COLO829 (cell line): ENCODE results near the gene CYP21A2.
A peak's percentile ranks its signal among the peaks of the same experiment; 100 is the strongest.
"Not testable (repeated sequence)": the region's sequence is repeated elsewhere in the genome, so short reads cannot be mapped to it uniquely, and the experiment has no call there.

Experiments used
- DNase-seq: peaks from one replicate; pipeline ENCODE4 v3.0.0; 2012; ENCODE audit warnings: low spot score

CYP21A2 gene

GRCh38 chr6:32035283-32036013 is 2.8 kb upstream of the CYP21A2 start:
- DNase-seq = not testable (repeated sequence)

DNA sequence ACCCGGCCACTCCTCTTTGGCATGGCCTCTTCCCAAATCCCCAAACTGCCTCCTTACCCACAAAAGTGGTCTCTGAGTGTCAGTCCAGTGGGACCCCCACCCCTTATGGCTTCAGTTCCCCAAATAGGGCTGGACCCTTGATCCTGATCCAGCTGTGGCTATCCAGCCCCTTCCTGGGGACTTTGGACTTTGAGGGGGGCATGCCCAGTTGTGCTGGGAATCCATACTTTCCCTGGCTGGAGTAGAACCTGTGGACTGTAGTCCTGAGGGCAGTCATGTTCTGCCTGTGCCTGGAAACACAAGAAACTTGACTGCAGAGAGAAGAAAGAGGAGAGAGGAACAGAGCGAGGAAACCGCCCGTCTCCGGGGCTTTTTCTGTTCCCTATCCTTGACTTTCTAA is 1.1 kb upstream of the CYP21A2 start:
- DNase-seq = not testable (repeated sequence)

- not testable (repeated sequence) for DNase-seq
Observed at GRCh38 chr6:32038878-32039277, 663 bp downstream of the CYP21A2 start.

DNA sequence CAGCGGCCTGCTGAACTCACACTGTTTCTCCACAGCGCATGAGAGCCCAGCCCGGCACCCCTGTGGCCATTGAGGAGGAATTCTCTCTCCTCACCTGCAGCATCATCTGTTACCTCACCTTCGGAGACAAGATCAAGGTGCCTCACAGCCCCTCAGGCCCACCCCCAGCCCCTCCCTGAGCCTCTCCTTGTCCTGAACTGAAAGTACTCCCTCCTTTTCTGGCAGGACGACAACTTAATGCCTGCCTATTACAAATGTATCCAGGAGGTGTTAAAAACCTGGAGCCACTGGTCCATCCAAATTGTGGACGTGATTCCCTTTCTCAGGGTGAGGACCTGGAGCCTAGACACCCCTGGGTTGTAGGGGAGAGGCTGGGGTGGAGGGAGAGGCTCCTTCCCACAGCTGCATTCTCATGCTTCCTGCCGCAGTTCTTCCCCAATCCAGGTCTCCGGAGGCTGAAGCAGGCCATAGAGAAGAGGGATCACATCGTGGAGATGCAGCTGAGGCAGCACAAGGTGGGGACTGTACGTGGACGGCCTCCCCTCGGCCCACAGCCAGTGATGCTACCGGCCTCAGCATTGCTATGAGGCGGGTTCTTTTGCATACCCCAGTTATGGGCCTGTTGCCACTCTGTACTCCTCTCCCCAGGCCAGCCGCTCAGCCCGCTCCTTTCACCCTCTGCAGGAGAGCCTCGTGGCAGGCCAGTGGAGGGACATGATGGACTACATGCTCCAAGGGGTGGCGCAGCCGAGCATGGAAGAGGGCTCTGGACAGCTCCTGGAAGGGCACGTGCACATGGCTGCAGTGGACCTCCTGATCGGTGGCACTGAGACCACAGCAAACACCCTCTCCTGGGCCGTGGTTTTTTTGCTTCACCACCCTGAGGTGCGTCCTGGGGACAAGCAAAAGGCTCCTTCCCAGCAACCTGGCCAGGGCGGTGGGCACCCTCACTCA is 1.4 kb downstream of the CYP21A2 start:
- not testable (repeated sequence) for DNase-seq

GRCh38 chr6:32040299-32041049 is 2.3 kb downstream of the CYP21A2 start:
- not testable (repeated sequence) for DNase-seq

- DNase-seq = not testable (repeated sequence)
Observed at GRCh38 chr6:32041050-32041321, 2.8 kb downstream of the CYP21A2 start.

DNA sequence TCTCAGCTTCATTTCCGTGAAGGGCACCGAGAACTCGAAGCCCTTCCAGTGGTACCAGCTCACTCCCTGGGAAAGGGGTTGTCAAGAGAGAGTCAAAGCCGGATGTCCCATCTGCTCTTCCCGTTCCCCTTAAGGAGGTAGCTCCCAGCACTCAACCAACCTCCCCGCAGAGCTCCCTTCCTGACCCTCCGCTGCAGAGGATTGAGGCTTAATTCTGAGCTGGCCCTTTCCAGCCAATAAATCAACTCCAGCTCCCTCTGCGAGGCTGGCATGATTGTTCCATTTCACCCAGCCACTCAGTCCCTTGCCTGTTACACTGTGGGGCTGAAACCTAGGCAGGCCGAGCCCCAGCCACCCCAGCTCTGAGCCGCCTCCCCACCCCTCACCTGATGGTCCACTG is 3.2 kb downstream of the CYP21A2 start:
- not testable (repeated sequence) for DNase-seq

GRCh38 chr6:32042276-32042675 is 4.1 kb downstream of the CYP21A2 start:
- DNase-seq = not testable (repeated sequence)

DNA sequence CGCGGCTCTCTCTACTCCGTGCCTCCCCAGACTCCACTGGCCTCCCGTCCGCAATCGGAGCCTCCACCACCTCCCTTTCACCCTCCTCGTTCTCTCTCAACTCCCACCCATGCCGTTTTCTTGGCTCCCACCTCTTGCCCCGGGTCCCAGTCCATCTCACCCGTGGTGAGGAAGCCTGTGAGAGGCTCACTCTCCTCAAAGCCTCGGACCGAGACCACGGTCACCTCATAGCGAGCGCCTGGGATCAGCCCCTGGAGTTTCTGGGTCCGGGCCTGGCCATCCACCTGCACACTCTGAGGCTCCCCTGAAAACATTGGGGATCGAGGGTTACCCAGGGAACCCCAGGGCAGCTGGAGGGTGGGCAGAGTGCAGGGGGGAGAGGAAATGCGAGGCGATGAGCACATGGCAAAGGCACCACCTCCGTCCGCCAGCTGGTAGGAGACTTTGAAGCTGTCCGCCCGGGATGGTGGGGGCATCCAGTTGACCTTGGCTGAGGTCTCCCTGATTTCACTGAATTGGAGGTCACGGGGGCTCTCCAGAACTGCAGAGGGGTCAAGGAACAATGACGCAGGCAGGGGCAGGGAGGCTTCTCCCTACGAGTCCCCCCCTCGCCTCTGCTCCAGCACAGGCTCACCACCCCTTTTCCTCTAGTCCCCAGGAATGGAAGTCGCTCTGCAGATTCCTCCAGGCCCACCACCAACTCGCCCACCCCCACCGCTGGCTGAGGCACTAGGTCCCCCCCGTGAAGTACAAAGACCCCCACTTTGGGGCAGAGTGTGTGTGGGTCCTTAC is 5.6 kb downstream of the CYP21A2 start:
- not testable (repeated sequence) for DNase-seq

DNA sequence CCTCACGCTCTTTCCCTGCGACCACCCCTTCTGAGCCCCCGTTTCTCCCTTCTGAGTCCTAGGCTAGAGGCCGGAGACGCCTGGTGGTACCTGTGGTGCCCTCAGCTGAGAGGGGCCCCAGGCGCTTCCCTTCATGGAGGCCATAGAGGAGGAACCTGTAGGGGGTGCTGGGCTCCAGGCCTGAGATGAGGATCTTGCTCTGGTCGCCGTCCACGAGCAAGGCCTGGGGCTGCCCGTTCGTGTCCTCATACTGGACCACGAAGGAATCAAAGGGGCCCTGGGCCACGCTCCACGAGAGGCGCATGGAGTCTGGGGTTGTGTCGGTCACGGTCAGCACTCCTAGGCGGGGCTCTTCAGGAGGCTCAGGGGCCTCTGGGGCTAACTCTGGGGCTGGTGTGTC is 6.7 kb downstream of the CYP21A2 start:
- DNase-seq = not testable (repeated sequence)

DNA sequence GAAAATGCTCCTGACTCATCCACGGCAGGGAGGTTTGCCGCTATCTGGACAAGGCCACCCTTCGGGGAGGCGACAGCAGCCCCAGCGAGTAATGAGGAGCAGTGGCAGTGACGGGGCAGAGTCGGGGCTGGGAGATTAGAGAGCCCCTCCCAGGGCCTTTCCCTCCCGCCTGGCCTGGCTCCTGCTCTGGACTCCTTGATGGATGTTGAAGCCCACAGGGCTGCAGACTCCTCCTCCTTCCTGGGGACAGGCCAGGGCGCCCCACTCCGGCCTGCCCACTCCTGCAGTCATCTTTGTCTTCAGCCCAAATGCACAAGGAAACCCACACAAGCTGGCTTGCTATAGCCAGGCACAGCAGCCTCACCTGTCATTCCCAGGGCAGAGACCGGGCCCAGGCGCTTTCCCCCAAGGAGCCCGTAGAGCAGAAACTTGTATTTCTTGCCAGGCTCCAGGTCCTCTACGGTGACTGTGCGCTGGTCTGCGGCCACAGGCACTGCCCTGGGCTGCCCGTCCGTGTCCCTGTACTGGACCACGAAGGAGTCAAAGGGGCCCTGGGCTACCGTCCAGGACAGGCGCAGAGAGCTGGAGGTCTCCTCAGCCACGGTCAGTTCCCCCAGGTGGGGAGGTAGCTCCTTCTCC is 7.7 kb downstream of the CYP21A2 start:
- no peak for DNase-seq

DNA sequence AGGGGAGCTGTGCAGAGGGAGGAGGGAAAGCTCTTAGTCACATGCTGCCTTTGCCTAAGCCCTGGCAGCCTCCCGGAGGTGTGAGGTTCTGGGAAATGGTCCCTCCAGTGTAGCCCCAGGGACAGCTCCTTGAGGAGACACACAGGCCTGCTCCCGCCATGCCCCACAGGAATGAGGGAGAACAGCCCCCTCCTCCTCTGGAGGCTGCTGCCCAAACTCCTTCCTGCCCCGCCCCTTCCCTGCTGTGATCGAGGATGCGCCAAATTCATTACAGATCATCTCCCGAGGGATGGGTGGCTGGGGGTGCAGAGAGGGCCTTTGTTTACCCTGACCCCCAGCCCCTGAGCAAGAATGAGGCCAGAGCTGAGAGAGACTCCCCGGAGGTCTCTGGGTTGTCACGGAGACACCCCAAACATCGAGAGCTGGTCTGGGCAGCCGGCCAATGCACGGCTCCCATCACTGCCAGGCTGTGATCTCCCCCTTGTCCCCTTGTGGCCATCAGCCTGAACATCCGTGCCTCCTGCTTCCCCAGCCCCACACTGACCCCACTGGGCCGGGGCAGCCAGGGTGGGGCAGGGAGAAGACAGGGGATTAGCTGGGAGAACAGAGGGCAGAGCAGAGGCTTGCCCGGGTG is 8.4 kb downstream of the CYP21A2 start:
- DNase-seq = no peak

GRCh38 chr6:32047084-32047478 is 8.9 kb downstream of the CYP21A2 start:
- no peak for DNase-seq

DNA sequence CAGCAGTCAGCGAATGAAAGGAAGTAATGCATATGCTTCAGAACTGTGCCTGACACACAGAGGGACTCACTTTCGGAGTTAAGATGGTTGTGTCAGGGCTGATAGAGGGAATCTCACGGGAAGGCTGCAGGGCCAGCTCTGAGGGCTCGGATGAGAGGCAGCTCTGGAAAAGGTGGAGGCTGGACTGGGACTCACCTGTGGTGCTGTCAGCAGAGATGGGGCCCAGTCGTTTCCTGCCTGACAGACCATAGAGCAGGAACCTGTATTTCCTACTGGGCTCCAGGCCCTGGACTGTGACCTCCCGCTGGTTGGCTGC is 9.3 kb downstream of the CYP21A2 start:
- DNase-seq = no peak

- DNase-seq = peak; percentile 44
Observed at GRCh38 chr6:32047855-32048766, 9.9 kb downstream of the CYP21A2 start.

- DNase-seq = not testable (repeated sequence)
Observed at GRCh38 chr6:32049149-32049548, 10.9 kb downstream of the CYP21A2 start.

DNA sequence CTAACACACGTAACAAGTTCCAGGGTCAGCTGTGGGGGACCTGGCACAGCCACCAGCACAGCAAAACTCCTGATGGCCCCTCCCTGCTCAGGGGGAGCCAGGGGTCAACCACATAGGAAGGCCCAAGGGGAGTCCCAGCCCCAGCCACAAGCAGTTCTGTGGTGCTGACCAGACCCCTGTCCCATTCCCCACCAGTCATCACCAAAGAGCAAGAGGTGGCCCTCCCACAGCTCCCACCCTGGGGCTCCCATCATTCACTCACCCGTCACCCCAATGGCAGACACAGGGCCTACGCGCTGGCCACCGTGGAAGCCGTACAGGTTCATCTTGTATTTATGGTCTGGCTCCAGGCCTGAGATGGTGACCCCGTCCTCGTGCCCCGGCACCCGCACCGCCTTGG is 11.5 kb downstream of the CYP21A2 start:
- not testable (repeated sequence) for DNase-seq

DNA sequence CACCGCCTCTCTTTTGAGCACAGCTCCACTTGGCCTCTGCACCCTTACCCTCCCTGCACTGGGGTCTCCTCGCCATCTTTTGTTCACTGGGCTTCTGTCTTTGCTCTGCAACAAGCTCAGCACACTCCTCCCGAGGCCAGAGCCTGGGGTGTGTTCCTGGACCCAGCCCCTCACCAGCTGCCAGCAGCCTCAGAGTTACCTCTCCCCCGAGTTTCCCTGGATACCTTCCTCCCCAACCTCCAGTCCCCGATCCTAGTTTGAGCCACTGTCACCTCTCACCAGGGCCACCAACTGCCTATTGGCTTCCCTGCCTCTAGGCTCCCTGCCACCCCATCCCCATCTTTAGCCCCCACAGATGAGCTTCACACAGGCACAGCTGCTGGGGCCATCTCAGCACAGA is 12.3 kb downstream of the CYP21A2 start:
- no peak for DNase-seq

DNA sequence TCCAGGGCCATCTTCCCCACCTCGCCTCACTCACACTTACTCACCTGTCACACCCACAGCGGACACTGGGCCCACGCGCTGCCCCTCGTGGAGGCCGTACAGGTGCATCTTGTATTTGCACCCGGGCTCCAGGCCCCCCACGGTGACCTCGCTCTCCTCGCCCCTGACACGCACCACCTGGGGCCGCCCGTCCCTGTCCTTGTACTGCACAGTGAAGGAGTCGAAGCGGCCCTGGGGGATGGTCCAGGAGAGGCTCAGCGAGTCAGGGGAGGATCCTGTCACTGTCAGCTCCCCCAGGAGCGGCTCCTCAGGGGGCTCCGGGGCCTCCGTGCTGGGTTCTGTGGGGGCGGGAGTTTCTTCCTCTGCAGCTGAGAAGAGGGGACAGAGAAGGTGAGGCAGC is 14.4 kb downstream of the CYP21A2 start:
- not testable (repeated sequence) for DNase-seq

DNA sequence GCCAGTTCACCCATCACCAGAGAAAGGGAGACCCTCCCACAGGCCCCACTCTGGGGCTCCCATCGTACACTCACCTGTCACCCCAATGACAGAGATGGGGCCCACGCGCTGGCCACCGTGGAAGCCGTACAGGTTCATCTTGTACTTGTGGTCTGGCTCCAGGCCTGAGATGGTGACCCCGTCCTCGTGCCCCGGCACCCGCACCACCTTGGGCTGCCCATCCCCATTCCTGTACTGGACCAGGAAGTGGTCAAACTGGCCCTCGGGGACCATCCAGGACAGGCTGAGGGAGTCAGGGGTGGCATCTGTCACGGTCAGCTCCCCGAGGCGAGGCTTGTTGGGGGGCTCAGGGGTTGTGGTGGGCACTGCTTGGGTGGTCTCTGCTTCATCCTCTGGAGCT is 15.1 kb downstream of the CYP21A2 start:
- not testable (repeated sequence) for DNase-seq
